ENCODE measurements around the gene PDE6G. TPM values are rescaled to one million over a fixed set of nuclear protein-coding genes. Genes with fewer than 3 reads are reported as not detected.

PDE6G gene
- total RNA-seq, 1 donor from 2014 or later, result 0.50 TPM

DNA sequence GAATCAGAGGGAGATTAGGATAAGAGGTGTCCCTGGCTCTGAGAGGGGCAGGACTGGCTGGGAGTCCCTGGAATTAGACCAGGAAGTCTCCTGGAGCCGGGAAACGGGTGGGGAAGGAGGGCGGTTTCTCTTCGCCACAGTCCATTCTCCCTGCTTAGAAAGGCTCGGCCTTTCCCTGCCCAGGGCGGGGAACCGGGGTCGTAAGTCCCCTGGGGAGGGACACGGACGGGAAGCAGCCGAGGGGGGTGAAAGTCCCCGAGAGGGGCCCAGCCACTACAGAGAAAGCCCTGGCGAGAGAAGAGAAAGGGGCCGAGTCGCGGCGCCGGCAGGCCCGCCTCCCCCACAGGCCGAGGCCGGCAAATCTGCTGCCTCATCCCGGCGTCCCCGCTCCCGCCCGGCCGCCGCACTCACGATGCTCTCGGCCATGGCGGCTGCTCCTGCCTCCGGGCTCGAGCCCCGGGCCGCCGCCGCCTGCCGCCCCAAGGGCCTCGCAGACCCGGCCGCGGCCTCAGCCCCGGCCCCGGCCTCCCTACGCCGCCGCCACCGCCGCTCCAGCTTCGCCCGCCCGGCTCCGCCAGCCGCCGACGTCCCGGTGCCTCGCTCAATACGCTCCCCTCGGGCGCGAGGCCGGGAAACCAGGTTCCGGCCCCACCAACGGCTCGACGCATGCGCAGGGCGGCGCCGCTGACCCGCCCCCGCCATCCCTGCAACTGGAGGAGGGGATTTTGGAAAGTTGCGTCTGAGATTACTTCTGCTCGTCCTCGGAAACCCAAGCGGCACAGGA lies 19.6 kb downstream of the PDE6G start, which contains the start of the genes NPLOC4 and TSPAN10:
Gene NPLOC4, minus strand, starts transcription at position 608 of the 784 bp plus-strand sequence. Its CDS starts 182 bp downstream, at position 426.
Gene TSPAN10, plus strand, starts transcription at position 692 of the 784 bp plus-strand sequence. CDS start 5,217 bp downstream, outside the sequence.
- peak; percentile 83 for DNase-seq (ENCODE audit: low spot score, unreplicated experiment)
- H3K36me3 Mint-ChIP-seq (ENCODE audit: insufficient read depth), result no peaks in the 10 kb centered on the region
- H3K4me1 Mint-ChIP-seq (ENCODE audit: low read depth), result peaks cover 11% of the 10 kb centered on the region
- H3K9me3 Mint-ChIP-seq (ENCODE audit: low read depth), result no peaks in the 10 kb centered on the region
- peak within 1 kb of the TSS; percentile 96 for H3K27ac Mint-ChIP-seq
- H3K27me3 Mint-ChIP-seq, result no peaks in the 10 kb centered on the region
- TF ChIP-seq, protein P1, sequence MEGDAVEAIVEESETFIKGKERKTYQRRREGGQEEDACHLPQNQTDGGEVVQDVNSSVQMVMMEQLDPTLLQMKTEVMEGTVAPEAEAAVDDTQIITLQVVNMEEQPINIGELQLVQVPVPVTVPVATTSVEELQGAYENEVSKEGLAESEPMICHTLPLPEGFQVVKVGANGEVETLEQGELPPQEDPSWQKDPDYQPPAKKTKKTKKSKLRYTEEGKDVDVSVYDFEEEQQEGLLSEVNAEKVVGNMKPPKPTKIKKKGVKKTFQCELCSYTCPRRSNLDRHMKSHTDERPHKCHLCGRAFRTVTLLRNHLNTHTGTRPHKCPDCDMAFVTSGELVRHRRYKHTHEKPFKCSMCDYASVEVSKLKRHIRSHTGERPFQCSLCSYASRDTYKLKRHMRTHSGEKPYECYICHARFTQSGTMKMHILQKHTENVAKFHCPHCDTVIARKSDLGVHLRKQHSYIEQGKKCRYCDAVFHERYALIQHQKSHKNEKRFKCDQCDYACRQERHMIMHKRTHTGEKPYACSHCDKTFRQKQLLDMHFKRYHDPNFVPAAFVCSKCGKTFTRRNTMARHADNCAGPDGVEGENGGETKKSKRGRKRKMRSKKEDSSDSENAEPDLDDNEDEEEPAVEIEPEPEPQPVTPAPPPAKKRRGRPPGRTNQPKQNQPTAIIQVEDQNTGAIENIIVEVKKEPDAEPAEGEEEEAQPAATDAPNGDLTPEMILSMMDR (IDR thresholded peaks at IDR 0.05; ENCODE audit: unreplicated experiment), result no peak
- H3K4me3 Mint-ChIP-seq (ENCODE audit: low read depth), result peak within 1 kb of the TSS; percentile 89

DNA sequence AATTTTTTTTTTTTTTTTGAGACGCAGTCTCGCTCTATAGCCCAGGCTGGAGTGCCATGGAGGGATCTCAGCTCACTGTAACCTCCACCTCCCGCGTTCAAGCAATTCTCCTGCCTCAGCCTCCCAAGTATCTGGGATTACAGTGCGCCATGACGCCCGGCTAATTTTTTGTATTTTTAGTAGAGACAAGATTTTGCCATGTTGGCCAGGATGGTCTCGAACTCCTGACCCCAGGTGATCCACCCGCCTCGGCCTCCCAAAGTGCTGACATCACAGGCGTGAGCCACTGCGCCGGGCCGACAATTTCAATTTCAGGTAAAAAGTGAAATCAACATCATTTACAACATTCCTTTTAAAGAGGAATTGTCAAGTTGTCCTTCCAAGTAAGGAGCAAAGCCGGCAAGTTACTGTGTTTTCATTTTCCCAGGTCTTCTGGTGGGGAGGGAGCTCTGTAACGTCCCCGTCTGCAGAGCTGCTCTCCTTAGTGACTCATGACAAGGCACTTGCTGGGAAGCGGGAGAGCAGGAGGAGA lies 20.3 kb downstream of the PDE6G start:
- H3K27ac Mint-ChIP-seq, result peak overlapping the region; percentile 96

DNA sequence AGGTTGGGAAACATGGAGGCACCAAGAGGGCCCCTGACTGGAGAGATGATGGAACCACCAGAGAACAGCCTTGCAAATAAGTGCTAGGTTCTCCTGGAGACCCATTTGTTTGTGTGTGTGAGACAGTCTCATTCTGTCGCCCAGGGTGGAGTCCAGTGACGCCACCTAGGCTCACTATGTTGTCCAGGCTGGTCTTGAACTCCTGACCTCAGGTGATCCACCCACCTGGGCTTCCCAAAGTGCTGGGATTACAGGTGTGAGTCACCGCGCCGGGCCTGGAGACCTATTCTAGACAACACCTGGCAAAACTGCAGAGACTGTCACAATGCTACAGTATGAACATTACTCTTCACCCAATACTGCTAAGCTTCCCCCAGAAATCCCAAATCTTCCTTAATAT lies 20.9 kb downstream of the PDE6G start:
- DNase-seq (ENCODE audit: low spot score, unreplicated experiment), result no peak
- H3K4me3 Mint-ChIP-seq (ENCODE audit: low read depth), result peak overlapping the region; percentile 89
- H3K4me1 Mint-ChIP-seq (ENCODE audit: low read depth), result peaks cover 11% of the 10 kb centered on the region
- no peaks in the 10 kb centered on the region for H3K27me3 Mint-ChIP-seq
- no peaks in the 10 kb centered on the region for H3K36me3 Mint-ChIP-seq (ENCODE audit: insufficient read depth)
- H3K27ac Mint-ChIP-seq, result peak overlapping the region; percentile 96
- no peaks in the 10 kb centered on the region for H3K9me3 Mint-ChIP-seq (ENCODE audit: low read depth)
- TF ChIP-seq, protein P1 (IDR thresholded peaks at IDR 0.05; ENCODE audit: unreplicated experiment), result no peak

More for the DNA sequence above, 20.3 kb downstream of the PDE6G start:
- DNase-seq (ENCODE audit: low spot score, unreplicated experiment), result no peak
- TF ChIP-seq, protein P1 (IDR thresholded peaks at IDR 0.05; ENCODE audit: unreplicated experiment), result no peak
- Mint-ChIP-seq H3K4me1 (ENCODE audit: low read depth) (peaks cover 11% of the 10 kb centered on the region), H3K27me3 (no peaks in the 10 kb centered on the region), H3K4me3 (ENCODE audit: low read depth) (peak overlapping the region; percentile 89), H3K36me3 (ENCODE audit: insufficient read depth) (no peaks in the 10 kb centered on the region), H3K9me3 (ENCODE audit: low read depth) (no peaks in the 10 kb centered on the region)

DNA sequence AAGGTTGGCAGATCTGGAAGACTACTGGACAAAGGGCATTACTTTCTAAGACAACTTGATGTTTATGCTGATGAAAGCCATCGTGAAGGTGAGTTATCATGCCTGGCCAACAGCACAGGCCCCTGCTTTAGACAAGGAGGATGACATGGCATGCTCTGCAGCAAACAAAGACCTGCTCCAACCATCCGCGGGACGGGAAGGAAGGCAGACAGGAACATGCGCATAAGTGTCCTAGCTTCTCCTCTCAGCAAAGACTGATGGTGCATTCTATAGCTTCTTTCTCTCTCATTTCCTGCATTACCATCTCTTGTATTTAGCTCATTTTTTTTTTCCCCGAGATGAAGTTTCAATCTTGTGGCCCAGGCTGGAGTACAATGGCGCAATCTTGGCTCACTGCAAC lies 24.9 kb downstream of the PDE6G start:
- H3K4me1 Mint-ChIP-seq (ENCODE audit: low read depth), result peaks cover 10% of the 10 kb centered on the region
- H3K4me3 Mint-ChIP-seq (ENCODE audit: low read depth), result no peak overlapping the region
- TF ChIP-seq, protein P1 (IDR thresholded peaks at IDR 0.05; ENCODE audit: unreplicated experiment), result no peak
- no peak for DNase-seq (ENCODE audit: low spot score, unreplicated experiment)
- H3K9me3 Mint-ChIP-seq (ENCODE audit: low read depth), result no peaks in the 10 kb centered on the region
- H3K27ac Mint-ChIP-seq, result no peak overlapping the region
- peaks cover 7% of the 10 kb centered on the region for H3K36me3 Mint-ChIP-seq (ENCODE audit: insufficient read depth)
- H3K27me3 Mint-ChIP-seq, result no peaks in the 10 kb centered on the region

DNA sequence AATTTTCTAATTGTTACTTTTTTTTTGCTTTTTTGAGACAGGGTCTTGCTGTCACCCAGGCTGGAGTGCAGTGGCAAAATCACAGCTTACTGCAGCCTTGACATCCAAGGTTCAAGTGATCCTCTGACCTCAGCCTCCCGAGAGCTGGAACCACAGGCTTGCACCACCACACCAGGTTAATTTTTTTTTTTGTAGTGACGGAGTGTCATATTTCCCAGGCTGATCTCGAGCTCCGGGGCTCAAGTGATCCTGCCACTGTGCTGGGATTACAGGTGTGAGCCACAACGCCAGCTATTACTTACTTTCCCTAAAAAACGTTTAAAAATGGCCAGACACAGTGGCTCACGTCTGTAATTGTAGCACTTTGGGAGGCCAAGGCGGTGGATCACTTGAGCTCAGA lies 26.1 kb downstream of the PDE6G start:
- no peaks in the 10 kb centered on the region for H3K27me3 Mint-ChIP-seq
- no peaks in the 10 kb centered on the region for H3K4me1 Mint-ChIP-seq (ENCODE audit: low read depth)
- DNase-seq (ENCODE audit: low spot score, unreplicated experiment), result no peak
- H3K9me3 Mint-ChIP-seq (ENCODE audit: low read depth), result no peaks in the 10 kb centered on the region
- TF ChIP-seq, protein P1 (IDR thresholded peaks at IDR 0.05; ENCODE audit: unreplicated experiment), result no peak
- H3K36me3 Mint-ChIP-seq (ENCODE audit: insufficient read depth), result peaks cover 16% of the 10 kb centered on the region
- H3K4me3 Mint-ChIP-seq (ENCODE audit: low read depth), result no peak overlapping the region
- H3K27ac Mint-ChIP-seq, result no peak overlapping the region
